ENCODE measurements around the gene NUP42. TPM values are rescaled to one million over a fixed set of nuclear protein-coding genes. Genes with fewer than 3 reads are reported as not detected.

NUP42 gene
- total and polyA plus RNA-seq, 2 of the 13 experiments (the other 11 are each of a cell fraction or from before 2014, with no cell fraction given) = 32.0 to 51.5 TPM

DNA sequence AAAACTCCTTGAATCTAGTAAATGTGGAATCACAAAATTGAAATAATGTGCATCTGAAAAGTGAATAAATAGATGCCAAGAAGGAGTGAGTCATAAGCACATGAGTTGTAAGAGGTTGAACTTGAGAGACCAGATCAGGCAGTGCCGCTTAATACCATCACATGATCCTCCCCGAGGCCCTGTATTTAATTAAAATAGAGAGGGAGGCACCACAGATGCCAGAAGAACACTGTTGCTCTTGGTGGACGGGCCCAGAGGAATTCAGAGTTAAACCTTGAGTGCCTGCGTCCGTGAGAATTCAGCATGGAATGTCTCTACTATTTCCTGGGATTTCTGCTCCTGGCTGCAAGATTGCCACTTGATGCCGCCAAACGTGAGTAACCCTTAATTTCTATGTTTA lies 64.7 kb downstream of the NUP42 start, which contains the start of gene GPNMB:
Gene GPNMB, plus strand, starts transcription at position 221 of the 400 bp plus-strand sequence. Its CDS starts 83 bp downstream, at position 304.
- no peak for DNase-seq (ENCODE audit: low spot score)
- intact Hi-C loops (cut with micrococcal nuclease; ENCODE audit: unreplicated experiment) (no loop called here), in situ Hi-C loops (cut with HindIII; ENCODE audit: extremely low pct_ligation_motif_present, low pct_unique_long_range_greater_than_20kb) (no loop called here)
- no peak; the same call in 2 of the 3 replicates for ATAC-seq
- Histone ChIP-seq H3K36me3 (replicated peaks in 1 of 2; ENCODE audit: control insufficient read depth in 1 of 2, insufficient read depth in 2 of 2, low read length in 2 of 2) (no peaks in the 10 kb centered on the region), H3K79me2 (ENCODE audit: insufficient read depth, low read length) (no peaks in the 10 kb centered on the region), H3K9me3 (ENCODE audit: low read length) (no peaks in the 10 kb centered on the region), H3K4me1 (ENCODE audit: insufficient read depth, low read length) (peaks cover 19% of the 10 kb centered on the region), H3K4me3 (replicated peaks in 1 of 3; ENCODE audit: insufficient read depth in 1 of 3, low read depth in 2 of 3, low read length in 3 of 3) (peak within 1 kb of the TSS; percentile 23 to 62 (median 37); a peak in 3 of 6 replicates), H2AFZ (ENCODE audit: low read length) (no peak within 1 kb of the TSS), H3K4me2 (ENCODE audit: low read depth, low read length) (peak within 1 kb of the TSS; percentile 66), H3K27ac (ENCODE audit: extremely low read length, insufficient read depth, low read length) (no peak within 1 kb of the TSS), H4K20me1 (ENCODE audit: insufficient read depth, low read length) (no peaks in the 10 kb centered on the region), H3K9ac (ENCODE audit: insufficient read depth, low read depth, low read length) (no peak within 1 kb of the TSS), H3K27me3 (ENCODE audit: control insufficient read depth in 1 of 2, insufficient read depth in 2 of 2, low read length in 2 of 2) (peaks cover 10 to 64% of the 10 kb centered on the region in 2 experiments)
- BruUV-seq (replicated peaks) = no TSS peak
- ChIA-PET CTCF (ENCODE audit: low intra/inter-chr PET ratio, low total read pairs) (no interaction called here), POLR2A (no interaction called here)
- 7% methylated on average over 7 of the region's 7 CpGs for WGBS (ENCODE audit: low lambda C conversion rate)
- TF ChIP-seq MAZ (IDR thresholded peaks at IDR 0.05; ENCODE audit: borderline replicate concordance, low read depth, low read length) (no peak), MAZ (CRISPR knock-in tag; IDR thresholded peaks at IDR 0.05; ENCODE audit: low read depth) (no peak), NAIF1 (CRISPR knock-in tag; IDR thresholded peaks at IDR 0.05; ENCODE audit: borderline replicate concordance) (no peak)
- TF ChIP-seq, protein P1, sequence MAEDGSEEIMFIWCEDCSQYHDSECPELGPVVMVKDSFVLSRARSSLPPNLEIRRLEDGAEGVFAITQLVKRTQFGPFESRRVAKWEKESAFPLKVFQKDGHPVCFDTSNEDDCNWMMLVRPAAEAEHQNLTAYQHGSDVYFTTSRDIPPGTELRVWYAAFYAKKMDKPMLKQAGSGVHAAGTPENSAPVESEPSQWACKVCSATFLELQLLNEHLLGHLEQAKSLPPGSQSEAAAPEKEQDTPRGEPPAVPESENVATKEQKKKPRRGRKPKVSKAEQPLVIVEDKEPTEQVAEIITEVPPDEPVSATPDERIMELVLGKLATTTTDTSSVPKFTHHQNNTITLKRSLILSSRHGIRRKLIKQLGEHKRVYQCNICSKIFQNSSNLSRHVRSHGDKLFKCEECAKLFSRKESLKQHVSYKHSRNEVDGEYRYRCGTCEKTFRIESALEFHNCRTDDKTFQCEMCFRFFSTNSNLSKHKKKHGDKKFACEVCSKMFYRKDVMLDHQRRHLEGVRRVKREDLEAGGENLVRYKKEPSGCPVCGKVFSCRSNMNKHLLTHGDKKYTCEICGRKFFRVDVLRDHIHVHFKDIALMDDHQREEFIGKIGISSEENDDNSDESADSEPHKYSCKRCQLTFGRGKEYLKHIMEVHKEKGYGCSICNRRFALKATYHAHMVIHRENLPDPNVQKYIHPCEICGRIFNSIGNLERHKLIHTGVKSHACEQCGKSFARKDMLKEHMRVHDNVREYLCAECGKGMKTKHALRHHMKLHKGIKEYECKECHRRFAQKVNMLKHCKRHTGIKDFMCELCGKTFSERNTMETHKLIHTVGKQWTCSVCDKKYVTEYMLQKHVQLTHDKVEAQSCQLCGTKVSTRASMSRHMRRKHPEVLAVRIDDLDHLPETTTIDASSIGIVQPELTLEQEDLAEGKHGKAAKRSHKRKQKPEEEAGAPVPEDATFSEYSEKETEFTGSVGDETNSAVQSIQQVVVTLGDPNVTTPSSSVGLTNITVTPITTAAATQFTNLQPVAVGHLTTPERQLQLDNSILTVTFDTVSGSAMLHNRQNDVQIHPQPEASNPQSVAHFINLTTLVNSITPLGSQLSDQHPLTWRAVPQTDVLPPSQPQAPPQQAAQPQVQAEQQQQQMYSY (CRISPR knock-in tag; IDR thresholded peaks at IDR 0.05) = no peak
- no peak for FAIRE-seq

Measured in HepG2 (cell line).